ENCODE results near the gene CASK.
A peak's percentile ranks its signal among the peaks of the same experiment; 100 is the strongest.
"Not testable (repeated sequence)": the region's sequence is repeated elsewhere in the genome, so short reads cannot be mapped to it uniquely, and the experiment has no call there.

CASK gene

DNA sequence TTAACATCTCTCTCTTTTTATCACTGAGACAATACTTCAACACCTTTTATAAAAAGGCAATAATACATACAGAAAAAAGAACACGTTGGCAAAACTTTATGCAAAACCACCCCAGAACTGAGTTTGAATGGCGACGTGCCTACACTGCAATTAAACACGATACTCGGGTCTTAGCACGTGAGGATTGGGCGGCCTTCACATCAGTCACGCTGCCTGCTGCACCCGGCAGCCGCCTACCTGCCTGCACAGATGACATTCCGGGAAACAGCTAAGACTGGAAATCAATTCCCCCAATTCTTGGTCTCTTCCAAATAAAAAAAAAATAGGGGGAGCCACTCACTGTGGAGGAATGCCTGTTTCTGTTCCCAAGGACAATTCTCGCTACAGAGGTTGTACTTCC, 408.0 kb downstream of the CASK start:
- DNase-seq (ENCODE audit: low spot score) = no peak

- no peak for DNase-seq (ENCODE audit: low spot score)
These were observed 409.2 kb downstream of the CASK start for GRCh38 chrX:41514179-41514578.

DNA sequence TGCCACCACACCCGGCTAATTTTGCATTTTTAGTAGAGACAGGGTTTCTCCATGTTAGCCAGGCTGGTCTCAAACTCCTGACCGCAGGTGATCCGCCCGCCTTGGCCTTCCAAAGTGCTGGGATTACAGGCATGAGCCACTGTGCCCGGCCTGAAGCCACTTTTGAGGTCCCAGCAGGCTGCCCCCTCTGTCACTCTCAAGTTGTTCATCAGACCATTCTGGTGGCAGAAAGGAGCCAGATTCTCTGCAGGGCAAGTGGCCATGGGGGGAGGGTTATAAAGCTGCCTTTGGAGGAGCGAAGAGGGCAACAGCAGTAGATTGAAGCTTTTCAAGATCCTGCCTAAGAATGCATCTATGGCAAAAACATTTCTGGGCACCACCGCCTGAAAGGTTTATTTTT, 410.5 kb downstream of the CASK start:
- not testable (repeated sequence) for DNase-seq (ENCODE audit: low spot score)

DNA sequence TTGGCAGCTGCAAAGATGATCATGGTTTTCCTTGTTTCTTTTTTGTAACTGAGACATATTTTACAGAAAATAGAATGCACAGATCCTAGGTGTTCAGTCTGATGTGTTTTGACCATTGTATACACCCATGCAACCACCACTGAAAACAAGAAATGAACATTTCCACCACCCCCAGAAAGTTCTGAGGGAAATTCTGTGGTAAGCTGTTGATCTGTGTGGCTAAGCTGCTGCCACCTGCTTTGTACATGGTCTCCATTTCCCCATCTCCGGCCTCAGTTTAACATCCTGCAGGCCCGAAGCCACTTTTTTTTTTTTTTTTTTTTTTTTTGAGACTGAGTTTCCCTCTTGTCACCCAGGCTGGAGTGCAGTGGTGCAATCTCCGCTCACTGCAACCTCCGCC, 411.0 kb downstream of the CASK start:
- no peak for DNase-seq (ENCODE audit: low spot score)

- DNase-seq (ENCODE audit: low spot score) = no peak
These were observed 415.4 kb downstream of the CASK start for GRCh38 chrX:41507919-41508318.

DNA sequence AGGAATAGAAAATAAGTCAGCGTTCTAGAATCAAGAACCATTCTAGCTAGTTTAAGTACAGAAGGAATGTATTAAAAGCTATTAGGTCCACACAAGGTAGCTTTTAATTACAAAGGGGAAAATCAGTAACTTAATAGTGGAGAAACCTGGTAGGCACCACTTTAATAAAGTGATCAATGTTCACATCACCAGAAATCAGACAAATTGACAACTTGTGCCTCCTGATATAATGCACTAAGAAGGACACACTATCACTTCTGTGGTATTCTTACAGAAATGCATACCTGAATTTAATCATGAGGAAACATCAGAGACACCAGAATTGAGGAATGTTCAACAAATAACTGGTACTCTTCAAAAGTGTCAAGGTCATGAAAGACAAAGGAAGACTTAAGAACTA, 421.4 kb downstream of the CASK start:
- no peak for DNase-seq (ENCODE audit: low spot score)

DNA sequence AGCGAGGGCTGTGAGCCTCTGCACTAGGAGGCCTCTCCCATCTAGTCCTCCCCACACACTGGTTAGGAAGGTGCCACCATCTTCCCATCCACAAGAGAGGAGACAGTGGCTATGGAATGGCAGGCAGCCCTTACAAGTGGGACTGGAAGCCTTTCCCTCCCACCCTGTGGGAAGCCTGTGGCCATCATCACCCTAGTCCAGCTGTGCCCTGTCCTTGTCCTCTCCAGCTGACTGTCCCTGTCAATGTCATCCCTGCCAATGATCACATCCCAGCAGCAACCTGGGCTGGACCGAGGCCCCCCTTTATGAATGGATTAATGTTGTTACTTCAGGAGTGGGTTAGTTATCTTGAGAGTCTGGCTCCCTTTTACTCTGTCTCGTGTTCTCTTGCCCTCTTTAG, 423.4 kb downstream of the CASK start:
- no peak for DNase-seq (ENCODE audit: low spot score)

DNA sequence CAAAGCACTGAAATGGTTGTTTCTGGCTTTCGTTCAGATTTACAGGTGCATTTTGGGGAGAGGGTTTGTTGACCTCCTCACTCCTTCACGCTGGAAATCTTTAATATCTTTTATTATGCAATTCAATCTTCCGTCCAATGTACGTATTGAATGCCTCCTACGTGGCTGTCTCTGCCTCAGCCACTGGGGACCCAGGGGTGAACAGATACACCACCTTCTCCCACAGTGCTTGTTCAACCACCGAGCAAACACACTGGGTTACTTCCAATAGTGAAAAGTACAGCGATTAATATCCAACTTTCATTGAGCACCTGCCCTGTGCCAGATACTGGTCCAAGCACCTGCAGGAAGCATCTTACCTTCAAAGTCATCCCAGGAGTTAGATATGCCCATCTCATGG, 424.2 kb downstream of the CASK start:
- no peak for DNase-seq (ENCODE audit: low spot score)

GRCh38 chrX:41491267-41492004, 431.9 kb downstream of the CASK start:
- DNase-seq (ENCODE audit: low spot score) = peak; percentile 55

DNA sequence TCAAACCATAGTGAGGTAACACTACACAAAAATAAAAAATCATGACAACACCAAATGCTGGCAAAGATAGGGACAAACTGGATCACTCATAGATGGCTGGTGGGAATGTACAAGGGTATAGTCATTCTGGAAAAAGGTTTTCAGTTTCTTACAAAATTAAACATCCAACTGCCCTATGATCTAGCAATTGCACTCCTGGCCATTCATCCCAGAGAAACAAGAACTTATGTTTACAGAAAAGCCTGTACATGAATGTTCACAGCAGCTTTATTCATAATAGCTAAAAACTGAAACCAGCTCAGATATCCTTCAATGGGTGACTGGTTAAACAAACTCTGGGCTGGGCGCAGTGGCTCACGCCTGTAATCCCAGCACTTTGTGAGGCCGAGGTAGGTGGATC, 432.9 kb downstream of the CASK start:
- no peak for DNase-seq (ENCODE audit: low spot score)

GRCh38 chrX:41482154-41482850, 441.1 kb downstream of the CASK start:
- DNase-seq (ENCODE audit: low spot score) = no peak

DNA sequence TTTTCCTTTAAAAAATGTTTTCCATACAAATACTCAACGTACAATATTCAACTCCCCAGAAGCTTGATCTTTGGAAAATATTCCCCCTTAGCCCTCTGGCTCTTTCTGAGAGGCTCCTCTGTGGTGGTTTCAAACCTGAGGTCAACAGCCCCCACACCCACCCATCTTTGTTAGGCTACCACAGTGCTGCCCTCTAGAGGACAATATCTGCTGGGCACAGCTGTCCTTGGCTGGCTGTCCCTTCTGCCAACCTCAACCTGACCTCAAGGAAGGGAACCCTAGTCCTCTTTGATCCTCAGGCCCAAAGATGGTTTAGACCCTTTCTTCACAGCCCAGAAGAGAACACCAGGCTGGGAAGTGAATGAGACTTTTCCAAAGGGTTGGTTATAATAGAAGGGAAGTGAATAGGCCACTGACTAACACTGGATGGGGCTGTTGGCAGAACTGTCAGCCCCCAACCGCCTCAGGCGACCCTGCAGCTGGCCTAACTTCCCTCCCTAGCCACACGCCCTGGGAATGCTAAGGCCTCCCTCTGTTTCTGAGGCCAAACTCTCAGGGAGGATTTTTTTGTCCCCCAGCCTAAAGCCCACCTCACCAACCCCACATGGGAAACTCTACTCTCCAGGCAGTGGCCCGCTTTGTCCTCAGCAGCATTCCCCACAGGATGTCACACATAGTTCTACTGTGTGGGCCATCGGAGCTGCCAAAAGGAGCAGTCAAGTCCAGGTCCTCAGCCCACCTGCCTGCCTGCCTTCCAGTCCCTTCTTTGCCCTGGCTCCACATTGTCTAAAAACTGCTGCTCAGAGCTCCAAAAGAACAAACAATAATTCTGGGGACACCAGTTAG, 441.9 kb downstream of the CASK start:
- DNase-seq (ENCODE audit: low spot score) = peak; percentile 26

- no peak for DNase-seq (ENCODE audit: low spot score)
These were observed 442.7 kb downstream of the CASK start for GRCh38 chrX:41480508-41481260.

- no peak for DNase-seq (ENCODE audit: low spot score)
These were observed 444.9 kb downstream of the CASK start for GRCh38 chrX:41478381-41478911.

- no peak for DNase-seq (ENCODE audit: low spot score)
These were observed 447.6 kb downstream of the CASK start for GRCh38 chrX:41475591-41476241.

DNA sequence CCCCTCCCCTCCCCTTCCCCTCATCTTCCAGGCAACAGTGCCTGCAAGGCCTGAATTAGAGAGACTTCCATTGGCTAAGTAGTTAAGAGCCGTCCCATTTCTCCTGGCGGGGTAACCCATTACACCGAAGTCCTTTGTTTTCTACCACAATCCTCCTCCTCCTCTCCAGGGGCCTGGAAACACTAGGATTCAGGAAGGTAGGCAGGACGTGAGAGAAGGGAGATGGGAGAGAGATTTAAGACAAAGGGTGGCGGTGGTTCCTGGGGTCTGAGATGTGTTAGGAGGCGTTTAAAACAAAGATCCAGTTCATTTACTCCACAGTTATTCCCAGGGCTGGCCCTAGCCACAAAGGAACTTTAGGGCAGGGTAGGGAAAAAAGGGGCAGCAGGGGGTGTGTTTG, 448.2 kb downstream of the CASK start:
- DNase-seq (ENCODE audit: low spot score) = no peak

- DNase-seq (ENCODE audit: low spot score) = no peak
These were observed 448.6 kb downstream of the CASK start for GRCh38 chrX:41474726-41475100.

DNA sequence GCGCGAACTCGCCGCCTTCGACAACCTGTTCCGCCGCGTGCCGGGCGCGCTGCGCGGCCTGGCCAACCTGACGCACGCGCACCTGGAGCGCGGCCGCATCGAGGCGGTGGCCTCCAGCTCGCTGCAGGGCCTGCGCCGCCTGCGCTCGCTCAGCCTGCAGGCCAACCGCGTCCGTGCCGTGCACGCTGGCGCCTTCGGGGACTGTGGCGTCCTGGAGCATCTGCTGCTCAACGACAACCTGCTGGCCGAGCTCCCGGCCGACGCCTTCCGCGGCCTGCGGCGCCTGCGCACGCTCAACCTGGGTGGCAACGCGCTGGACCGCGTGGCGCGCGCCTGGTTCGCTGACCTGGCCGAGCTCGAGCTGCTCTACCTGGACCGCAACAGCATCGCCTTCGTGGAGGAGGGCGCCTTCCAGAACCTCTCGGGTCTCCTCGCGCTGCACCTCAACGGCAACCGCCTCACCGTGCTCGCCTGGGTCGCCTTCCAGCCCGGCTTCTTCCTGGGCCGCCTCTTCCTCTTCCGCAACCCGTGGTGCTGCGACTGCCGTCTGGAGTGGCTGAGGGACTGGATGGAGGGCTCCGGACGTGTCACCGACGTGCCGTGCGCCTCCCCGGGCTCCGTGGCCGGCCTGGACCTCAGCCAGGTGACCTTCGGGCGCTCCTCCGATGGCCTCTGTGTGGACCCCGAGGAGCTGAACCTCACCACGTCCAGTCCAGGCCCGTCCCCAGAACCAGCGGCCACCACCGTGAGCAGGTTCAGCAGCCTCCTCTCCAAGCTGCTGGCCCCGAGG, 449.2 kb downstream of the CASK start:
- DNase-seq (ENCODE audit: low spot score) = no peak

DNA sequence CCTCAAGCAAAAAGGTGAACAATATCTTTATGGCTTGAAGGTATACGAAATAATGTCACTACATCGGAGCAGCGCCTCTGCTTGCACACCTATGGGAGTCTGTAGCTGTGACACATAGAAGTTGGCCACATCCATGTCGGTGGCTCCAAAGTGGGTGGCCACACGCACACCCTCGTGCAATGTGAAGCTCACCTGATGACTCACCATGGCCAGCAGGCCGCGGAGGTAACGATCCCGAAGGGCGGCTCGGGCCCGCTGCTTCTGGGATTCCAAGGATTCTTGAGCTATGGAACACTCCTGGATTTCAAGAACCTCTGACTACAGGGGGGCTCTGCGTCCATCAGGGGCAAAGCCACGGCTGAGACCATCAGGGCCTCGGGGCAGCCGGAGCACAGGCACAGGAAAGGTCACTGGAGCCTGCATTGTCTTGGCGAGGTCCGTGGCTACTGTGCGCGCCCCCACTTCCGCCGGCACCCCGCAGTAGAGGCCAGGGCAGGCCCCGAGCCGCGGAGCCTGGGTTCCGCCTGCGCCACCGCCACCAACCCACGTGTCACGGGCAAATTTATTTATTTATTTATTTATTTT, 451.0 kb downstream of the CASK start:
- DNase-seq (ENCODE audit: low spot score) = no peak

GRCh38 chrX:41471786-41472185, 451.6 kb downstream of the CASK start:
- DNase-seq (ENCODE audit: low spot score) = no peak

Data from GM03348 (cell line).